GM23338 (cell line): Measurements from ENCODE around the gene GID4. TPM values are rescaled to one million over a fixed set of nuclear protein-coding genes. Genes with fewer than 3 reads are reported as not detected.

Source experiments
- ATAC-seq: fragments of 200-7000 bp; cut with Tn5 transposase; 3 replicates; pipeline ENCODE4 v1.9.1; 2020
- DNase-seq: peaks from one replicate; pipeline ENCODE4 v3.0.0-alpha.2; 2015; ENCODE audit warnings: low spot score
- H2AFZ ChIP-seq: fragments of 200-600 bp; sonication (generic); 2 replicates; pipeline ENCODE4 v1.8.0; 2016; ENCODE audit warnings: antibody characterized with exemption, mild to moderate bottlenecking, moderate library complexity
- H3F3A ChIP-seq: fragments of 200-600 bp; sonication (generic); replicated peaks from 2 replicates; pipeline ENCODE4 v1.8.0; 2017; ENCODE audit warnings: antibody characterized with exemption, mixed run types, low read depth
- H3K27ac ChIP-seq: fragments of 200-600 bp; sonication (generic); 2 replicates; pipeline ENCODE4 v1.6.1; 2016; ENCODE audit warnings: low read depth
- H3K27me3 ChIP-seq: fragments of 200-600 bp; sonication (generic); 2 replicates; pipeline ENCODE4 v1.8.0; 2016; ENCODE audit warnings: mild to moderate bottlenecking, mixed run types, moderate library complexity; ENCODE audit not compliant: insufficient read depth
- H3K36me3 ChIP-seq: fragments of 200-600 bp; sonication (generic); 2 replicates; pipeline ENCODE4 v1.8.0; 2016; ENCODE audit warnings: mild to moderate bottlenecking; ENCODE audit not compliant: insufficient read depth
- H3K4me1 ChIP-seq: fragments of 200-600 bp; sonication (generic); 2 replicates; pipeline ENCODE4 v1.8.0; 2016; ENCODE audit warnings: mild to moderate bottlenecking, moderate library complexity; ENCODE audit not compliant: insufficient read depth
- H3K4me2 ChIP-seq: fragments of 200-600 bp; sonication (generic); 2 replicates; pipeline ENCODE4 v1.7.1; 2017; ENCODE audit warnings: mixed run types
- H3K4me3 ChIP-seq: fragments of 200-600 bp; sonication (generic); 2 replicates; pipeline ENCODE4 v1.6.1; 2016; ENCODE audit warnings: mixed run types
- H3K79me2 ChIP-seq: fragments of 200-600 bp; sonication (generic); replicated peaks from 2 replicates; pipeline ENCODE4 v1.8.0; 2017; ENCODE audit warnings: mild to moderate bottlenecking; ENCODE audit not compliant: insufficient read depth
- H3K9me2 ChIP-seq: fragments of 200-600 bp; sonication (generic); 2 replicates; pipeline ENCODE4 v1.8.0; 2017; ENCODE audit not compliant: insufficient read depth
- H4K20me1 ChIP-seq: fragments of 200-600 bp; sonication (generic); replicated peaks from 2 replicates; pipeline ENCODE4 v1.8.0; 2017; ENCODE audit warnings: mild to moderate bottlenecking; ENCODE audit not compliant: insufficient read depth
- H3K27ac Mint-ChIP-seq: 2 replicates; pipeline ENCODE4 v1.8.0; 2020; ENCODE audit warnings: inconsistent platforms, mild to moderate bottlenecking, moderate library complexity, mixed read lengths
- H3K27me3 Mint-ChIP-seq: 3 replicates; pipeline ENCODE4 v1.8.0; 2022; ENCODE audit warnings: low read depth, mild to moderate bottlenecking, moderate library complexity, mixed read lengths, inconsistent platforms; ENCODE audit not compliant: insufficient read depth, poor library complexity
- H3K36me3 Mint-ChIP-seq: 3 replicates; pipeline ENCODE4 v1.8.0; 2021; ENCODE audit warnings: low read depth, mild to moderate bottlenecking, inconsistent platforms, moderate library complexity, mixed read lengths
- H3K4me1 Mint-ChIP-seq: 3 replicates; pipeline ENCODE4 v1.8.0; 2020; ENCODE audit warnings: mild to moderate bottlenecking, inconsistent platforms, mixed read lengths
- H3K4me3 Mint-ChIP-seq: 3 replicates; pipeline ENCODE4 v1.8.0; 2021; ENCODE audit warnings: moderate library complexity, mild to moderate bottlenecking, inconsistent platforms, mixed read lengths
- H3K9me3 Mint-ChIP-seq: 3 replicates; pipeline ENCODE4 v1.8.0; 2020; ENCODE audit warnings: moderate library complexity, mild to moderate bottlenecking, inconsistent platforms, mixed read lengths
- CREB1 ChIP-seq: fragments of 250-450 bp; sonication (Bioruptor Pico); IDR thresholded peaks from 2 replicates; pipeline ENCODE4 v1.5.0; 2020; ENCODE audit warnings: low read depth, mild to moderate bottlenecking, moderate library complexity
- EZH2 ChIP-seq: fragments of 200-600 bp; sonication (generic); IDR thresholded peaks from one replicate; pipeline ENCODE4 v1.8.0; 2017; ENCODE audit warnings: antibody characterized with exemption, mild to moderate bottlenecking, low read depth; ENCODE audit not compliant: unreplicated experiment
- NANOG ChIP-seq: IDR thresholded peaks from 2 replicates; pipeline ENCODE4 v1.6.1; 2016; ENCODE audit warnings: antibody characterized with exemption, borderline replicate concordance
- STAT1 ChIP-seq: IDR thresholded peaks from one replicate; pipeline ENCODE4 v1.6.1; 2016; ENCODE audit warnings: antibody characterized with exemption; ENCODE audit not compliant: unreplicated experiment
- ZNF114 ChIP-seq: fragments of 250-450 bp; sonication (Bioruptor Pico); IDR thresholded peaks from 2 replicates; pipeline ENCODE4 v1.5.0; 2020; ENCODE audit warnings: mild to moderate bottlenecking, moderate library complexity
- polyA plus RNA-seq: library from polyadenylated mRNA; unstranded; fragments of >200 nt; fragmentation: Nextera tagmentation; extraction: Ambion mirVana; gene quantifications from 2 replicates; pipeline ENCODE4 v1.2.1, GENCODE V29; 2016
- total RNA-seq: library from RNA; depleted of rRNA; stranded (reverse); fragments of >200 nt; shearing (Covaris generic); gene quantifications from 2 replicates; pipeline ENCODE4 v1.2.3, GENCODE V29; 2014
- TF ChIP-seq, protein P1 (sequence below), 2 experiments: fragments of 200-600 bp in 1 of 2; sonication (generic) in 1 of 2; conservative IDR thresholded peaks; 2 replicates each; pipeline versions ENCODE4 v1.5.1 to v1.6.1; 2016 to 2017; ENCODE audit warnings: antibody characterized with exemption in 2 of 2, low read depth in 2 of 2, mild to moderate bottlenecking in 2 of 2, moderate library complexity in 1 of 2
- TF ChIP-seq, protein P2 (sequence below): IDR thresholded peaks from 2 replicates; pipeline ENCODE4 v1.6.1; 2016; ENCODE audit warnings: antibody characterized with exemption
- TF ChIP-seq, protein P3 (sequence below): IDR thresholded peaks from one replicate; pipeline ENCODE4 v1.6.1; 2018; ENCODE audit warnings: antibody characterized with exemption; ENCODE audit not compliant: unreplicated experiment
- TF ChIP-seq, protein P4 (sequence below): fragments of 250-450 bp; sonication (Bioruptor Pico); IDR thresholded peaks from 2 replicates; pipeline ENCODE4 v1.5.0; 2020; ENCODE audit warnings: mild to moderate bottlenecking, moderate library complexity

Gene GID4
- total and polyA plus RNA-seq, 2 experiments from 2014 or later = 6.3 to 11.2 TPM

DNA sequence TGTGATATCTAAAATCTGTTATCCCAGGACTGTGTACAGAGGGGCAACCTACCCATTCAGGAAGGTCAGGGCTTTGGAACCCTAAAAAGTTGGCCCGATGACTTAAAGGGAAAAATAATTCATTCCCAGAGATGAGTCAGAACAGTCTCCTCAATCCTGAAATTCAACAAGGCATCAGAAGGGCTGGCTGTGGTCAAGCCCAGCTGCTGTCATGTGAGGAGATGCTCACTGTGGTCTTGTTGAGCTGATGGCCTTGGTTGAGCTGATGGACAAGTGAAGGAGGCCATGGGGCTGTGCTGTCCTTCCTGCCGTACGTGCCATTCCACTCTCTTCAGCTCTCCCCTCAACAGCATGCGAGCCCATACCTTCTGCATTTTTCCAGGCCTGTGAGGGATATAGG lies 27.7 kb downstream of the GID4 start (continued):
- TF ChIP-seq, protein P1, sequence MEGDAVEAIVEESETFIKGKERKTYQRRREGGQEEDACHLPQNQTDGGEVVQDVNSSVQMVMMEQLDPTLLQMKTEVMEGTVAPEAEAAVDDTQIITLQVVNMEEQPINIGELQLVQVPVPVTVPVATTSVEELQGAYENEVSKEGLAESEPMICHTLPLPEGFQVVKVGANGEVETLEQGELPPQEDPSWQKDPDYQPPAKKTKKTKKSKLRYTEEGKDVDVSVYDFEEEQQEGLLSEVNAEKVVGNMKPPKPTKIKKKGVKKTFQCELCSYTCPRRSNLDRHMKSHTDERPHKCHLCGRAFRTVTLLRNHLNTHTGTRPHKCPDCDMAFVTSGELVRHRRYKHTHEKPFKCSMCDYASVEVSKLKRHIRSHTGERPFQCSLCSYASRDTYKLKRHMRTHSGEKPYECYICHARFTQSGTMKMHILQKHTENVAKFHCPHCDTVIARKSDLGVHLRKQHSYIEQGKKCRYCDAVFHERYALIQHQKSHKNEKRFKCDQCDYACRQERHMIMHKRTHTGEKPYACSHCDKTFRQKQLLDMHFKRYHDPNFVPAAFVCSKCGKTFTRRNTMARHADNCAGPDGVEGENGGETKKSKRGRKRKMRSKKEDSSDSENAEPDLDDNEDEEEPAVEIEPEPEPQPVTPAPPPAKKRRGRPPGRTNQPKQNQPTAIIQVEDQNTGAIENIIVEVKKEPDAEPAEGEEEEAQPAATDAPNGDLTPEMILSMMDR (conservative IDR thresholded peaks at IDR 0.05; ENCODE audit: low read depth in 2 of 2) = no peak
- TF ChIP-seq, protein P2, sequence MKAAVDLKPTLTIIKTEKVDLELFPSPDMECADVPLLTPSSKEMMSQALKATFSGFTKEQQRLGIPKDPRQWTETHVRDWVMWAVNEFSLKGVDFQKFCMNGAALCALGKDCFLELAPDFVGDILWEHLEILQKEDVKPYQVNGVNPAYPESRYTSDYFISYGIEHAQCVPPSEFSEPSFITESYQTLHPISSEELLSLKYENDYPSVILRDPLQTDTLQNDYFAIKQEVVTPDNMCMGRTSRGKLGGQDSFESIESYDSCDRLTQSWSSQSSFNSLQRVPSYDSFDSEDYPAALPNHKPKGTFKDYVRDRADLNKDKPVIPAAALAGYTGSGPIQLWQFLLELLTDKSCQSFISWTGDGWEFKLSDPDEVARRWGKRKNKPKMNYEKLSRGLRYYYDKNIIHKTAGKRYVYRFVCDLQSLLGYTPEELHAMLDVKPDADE = no peak
- TF ChIP-seq EZH2 (no peak), CREB1 (no peak)

DNA sequence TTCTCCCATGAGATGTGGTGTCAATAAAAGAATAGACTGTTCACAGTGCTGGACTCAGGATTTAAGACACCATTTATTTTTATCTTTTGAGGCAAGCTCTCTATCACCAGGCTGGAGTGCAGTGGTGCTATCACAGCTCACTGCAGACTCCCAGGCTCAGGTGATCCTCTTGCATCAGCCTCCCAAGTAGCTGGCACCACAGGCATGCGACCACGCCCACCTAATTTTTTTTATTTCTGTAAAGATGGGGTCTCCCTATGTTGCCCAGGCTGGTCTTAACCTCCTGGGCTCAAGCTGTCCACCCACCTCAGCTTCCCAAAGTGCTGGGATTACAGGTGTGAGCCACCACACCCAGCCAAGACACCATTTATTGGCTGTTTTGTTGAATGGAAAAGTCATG lies 29.9 kb downstream of the GID4 start:
- Mint-ChIP-seq H3K9me3 (no peaks in the 10 kb centered on the region), H3K4me3 (no peak overlapping the region), H3K27ac (no peak overlapping the region), H3K27me3 (no peaks in the 10 kb centered on the region), H3K4me1 (peaks cover 3% of the 10 kb centered on the region), H3K36me3 (peaks cover 4% of the 10 kb centered on the region; the same call in 2 of the 3 replicates)
- peaks cover under 1% of the 10 kb centered on the region; the same call in 1 of the 2 replicates for H3K36me3 ChIP-seq
- TF ChIP-seq STAT1 (no peak), EZH2 (no peak), ZNF114 (CRISPR knock-in tag) (no peak), CREB1 (no peak), NANOG (no peak)
- TF ChIP-seq, protein P3, sequence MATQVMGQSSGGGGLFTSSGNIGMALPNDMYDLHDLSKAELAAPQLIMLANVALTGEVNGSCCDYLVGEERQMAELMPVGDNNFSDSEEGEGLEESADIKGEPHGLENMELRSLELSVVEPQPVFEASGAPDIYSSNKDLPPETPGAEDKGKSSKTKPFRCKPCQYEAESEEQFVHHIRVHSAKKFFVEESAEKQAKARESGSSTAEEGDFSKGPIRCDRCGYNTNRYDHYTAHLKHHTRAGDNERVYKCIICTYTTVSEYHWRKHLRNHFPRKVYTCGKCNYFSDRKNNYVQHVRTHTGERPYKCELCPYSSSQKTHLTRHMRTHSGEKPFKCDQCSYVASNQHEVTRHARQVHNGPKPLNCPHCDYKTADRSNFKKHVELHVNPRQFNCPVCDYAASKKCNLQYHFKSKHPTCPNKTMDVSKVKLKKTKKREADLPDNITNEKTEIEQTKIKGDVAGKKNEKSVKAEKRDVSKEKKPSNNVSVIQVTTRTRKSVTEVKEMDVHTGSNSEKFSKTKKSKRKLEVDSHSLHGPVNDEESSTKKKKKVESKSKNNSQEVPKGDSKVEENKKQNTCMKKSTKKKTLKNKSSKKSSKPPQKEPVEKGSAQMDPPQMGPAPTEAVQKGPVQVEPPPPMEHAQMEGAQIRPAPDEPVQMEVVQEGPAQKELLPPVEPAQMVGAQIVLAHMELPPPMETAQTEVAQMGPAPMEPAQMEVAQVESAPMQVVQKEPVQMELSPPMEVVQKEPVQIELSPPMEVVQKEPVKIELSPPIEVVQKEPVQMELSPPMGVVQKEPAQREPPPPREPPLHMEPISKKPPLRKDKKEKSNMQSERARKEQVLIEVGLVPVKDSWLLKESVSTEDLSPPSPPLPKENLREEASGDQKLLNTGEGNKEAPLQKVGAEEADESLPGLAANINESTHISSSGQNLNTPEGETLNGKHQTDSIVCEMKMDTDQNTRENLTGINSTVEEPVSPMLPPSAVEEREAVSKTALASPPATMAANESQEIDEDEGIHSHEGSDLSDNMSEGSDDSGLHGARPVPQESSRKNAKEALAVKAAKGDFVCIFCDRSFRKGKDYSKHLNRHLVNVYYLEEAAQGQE = no peak
- TF ChIP-seq, protein P4, sequence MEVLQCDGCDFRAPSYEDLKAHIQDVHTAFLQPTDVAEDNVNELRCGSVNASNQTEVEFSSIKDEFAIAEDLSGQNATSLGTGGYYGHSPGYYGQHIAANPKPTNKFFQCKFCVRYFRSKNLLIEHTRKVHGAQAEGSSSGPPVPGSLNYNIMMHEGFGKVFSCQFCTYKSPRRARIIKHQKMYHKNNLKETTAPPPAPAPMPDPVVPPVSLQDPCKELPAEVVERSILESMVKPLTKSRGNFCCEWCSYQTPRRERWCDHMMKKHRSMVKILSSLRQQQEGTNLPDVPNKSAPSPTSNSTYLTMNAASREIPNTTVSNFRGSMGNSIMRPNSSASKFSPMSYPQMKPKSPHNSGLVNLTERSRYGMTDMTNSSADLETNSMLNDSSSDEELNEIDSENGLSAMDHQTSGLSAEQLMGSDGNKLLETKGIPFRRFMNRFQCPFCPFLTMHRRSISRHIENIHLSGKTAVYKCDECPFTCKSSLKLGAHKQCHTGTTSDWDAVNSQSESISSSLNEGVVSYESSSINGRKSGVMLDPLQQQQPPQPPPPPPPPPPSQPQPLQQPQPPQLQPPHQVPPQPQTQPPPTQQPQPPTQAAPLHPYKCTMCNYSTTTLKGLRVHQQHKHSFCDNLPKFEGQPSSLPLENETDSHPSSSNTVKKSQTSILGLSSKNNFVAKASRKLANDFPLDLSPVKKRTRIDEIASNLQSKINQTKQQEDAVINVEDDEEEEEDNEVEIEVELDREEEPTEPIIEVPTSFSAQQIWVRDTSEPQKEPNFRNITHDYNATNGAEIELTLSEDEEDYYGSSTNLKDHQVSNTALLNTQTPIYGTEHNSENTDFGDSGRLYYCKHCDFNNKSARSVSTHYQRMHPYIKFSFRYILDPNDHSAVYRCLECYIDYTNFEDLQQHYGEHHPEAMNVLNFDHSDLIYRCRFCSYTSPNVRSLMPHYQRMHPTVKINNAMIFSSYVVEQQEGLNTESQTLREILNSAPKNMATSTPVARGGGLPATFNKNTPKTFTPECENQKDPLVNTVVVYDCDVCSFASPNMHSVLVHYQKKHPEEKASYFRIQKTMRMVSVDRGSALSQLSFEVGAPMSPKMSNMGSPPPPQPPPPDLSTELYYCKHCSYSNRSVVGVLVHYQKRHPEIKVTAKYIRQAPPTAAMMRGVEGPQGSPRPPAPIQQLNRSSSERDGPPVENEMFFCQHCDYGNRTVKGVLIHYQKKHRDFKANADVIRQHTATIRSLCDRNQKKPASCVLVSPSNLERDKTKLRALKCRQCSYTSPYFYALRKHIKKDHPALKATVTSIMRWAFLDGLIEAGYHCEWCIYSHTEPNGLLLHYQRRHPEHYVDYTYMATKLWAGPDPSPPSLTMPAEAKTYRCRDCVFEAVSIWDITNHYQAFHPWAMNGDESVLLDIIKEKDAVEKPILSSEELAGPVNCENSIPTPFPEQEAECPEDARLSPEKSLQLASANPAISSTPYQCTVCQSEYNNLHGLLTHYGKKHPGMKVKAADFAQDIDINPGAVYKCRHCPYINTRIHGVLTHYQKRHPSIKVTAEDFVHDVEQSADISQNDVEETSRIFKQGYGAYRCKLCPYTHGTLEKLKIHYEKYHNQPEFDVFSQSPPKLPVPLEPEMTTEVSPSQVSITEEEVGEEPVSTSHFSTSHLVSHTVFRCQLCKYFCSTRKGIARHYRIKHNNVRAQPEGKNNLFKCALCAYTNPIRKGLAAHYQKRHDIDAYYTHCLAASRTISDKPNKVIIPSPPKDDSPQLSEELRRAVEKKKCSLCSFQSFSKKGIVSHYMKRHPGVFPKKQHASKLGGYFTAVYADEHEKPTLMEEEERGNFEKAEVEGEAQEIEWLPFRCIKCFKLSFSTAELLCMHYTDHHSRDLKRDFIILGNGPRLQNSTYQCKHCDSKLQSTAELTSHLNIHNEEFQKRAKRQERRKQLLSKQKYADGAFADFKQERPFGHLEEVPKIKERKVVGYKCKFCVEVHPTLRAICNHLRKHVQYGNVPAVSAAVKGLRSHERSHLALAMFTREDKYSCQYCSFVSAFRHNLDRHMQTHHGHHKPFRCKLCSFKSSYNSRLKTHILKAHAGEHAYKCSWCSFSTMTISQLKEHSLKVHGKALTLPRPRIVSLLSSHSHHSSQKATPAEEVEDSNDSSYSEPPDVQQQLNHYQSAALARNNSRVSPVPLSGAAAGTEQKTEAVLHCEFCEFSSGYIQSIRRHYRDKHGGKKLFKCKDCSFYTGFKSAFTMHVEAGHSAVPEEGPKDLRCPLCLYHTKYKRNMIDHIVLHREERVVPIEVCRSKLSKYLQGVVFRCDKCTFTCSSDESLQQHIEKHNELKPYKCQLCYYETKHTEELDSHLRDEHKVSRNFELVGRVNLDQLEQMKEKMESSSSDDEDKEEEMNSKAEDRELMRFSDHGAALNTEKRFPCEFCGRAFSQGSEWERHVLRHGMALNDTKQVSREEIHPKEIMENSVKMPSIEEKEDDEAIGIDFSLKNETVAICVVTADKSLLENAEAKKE = no peak
- H2AFZ ChIP-seq = no peak overlapping the region
- H4K20me1 ChIP-seq = 0 out of 2 replicates have a peak, but pooled peaks cover 2% of the 10 kb centered on the region
- no peak overlapping the region for H3K4me2 ChIP-seq
- H3K4me3 ChIP-seq = no peak overlapping the region
- no peaks in the 10 kb centered on the region for H3K27me3 ChIP-seq
- H3K79me2 ChIP-seq = no peaks in the 10 kb centered on the region
- H3K9me2 ChIP-seq = no peaks in the 10 kb centered on the region
- no peak overlapping the region for H3K27ac ChIP-seq
- ATAC-seq (no peak), DNase-seq (no peak)
- H3F3A ChIP-seq = no peaks in the 10 kb centered on the region
- H3K4me1 ChIP-seq = no peaks in the 10 kb centered on the region
